HPDE6-E6E7 (cell line): ENCODE measurements around the gene NRP2.

ENCODE experiments used
- DNase-seq: peaks from one replicate; pipeline ENCODE4 v3.0.0; 2011; ENCODE audit warnings: missing footprints; ENCODE audit errors: extremely low spot score

NRP2 gene

GRCh38 chr2:205771666-205772065 is 89.4 kb downstream of the NRP2 start:
- DNase-seq, result no peak

GRCh38 chr2:205772983-205773382 is 90.7 kb downstream of the NRP2 start:
- no peak for DNase-seq

- no peak for DNase-seq
These were observed 91.7 kb downstream of the NRP2 start for GRCh38 chr2:205773989-205774388.

- DNase-seq, result peak; percentile 71
These were observed 93.0 kb downstream of the NRP2 start for GRCh38 chr2:205775097-205775877.

GRCh38 chr2:205776139-205776538 is 93.8 kb downstream of the NRP2 start:
- DNase-seq, result no peak

- no peak for DNase-seq
These were observed 94.4 kb downstream of the NRP2 start for GRCh38 chr2:205776720-205777119.

- DNase-seq, result peak; percentile 17
These were observed 96.1 kb downstream of the NRP2 start for GRCh38 chr2:205778356-205778755.

- no peak for DNase-seq
These were observed 98.3 kb downstream of the NRP2 start for GRCh38 chr2:205780645-205781044.

- DNase-seq, result no peak
These were observed 99.1 kb downstream of the NRP2 start for GRCh38 chr2:205781244-205781931.

- DNase-seq, result no peak
These were observed 100.6 kb downstream of the NRP2 start for GRCh38 chr2:205782941-205783340.

GRCh38 chr2:205783872-205784499 is 101.7 kb downstream of the NRP2 start:
- no peak for DNase-seq

- DNase-seq, result no peak
These were observed 103.4 kb downstream of the NRP2 start for GRCh38 chr2:205785507-205786260.

GRCh38 chr2:205786976-205787375 is 104.7 kb downstream of the NRP2 start:
- no peak for DNase-seq

GRCh38 chr2:205787761-205788160 is 105.5 kb downstream of the NRP2 start:
- no peak for DNase-seq

- DNase-seq, result no peak
These were observed 107.6 kb downstream of the NRP2 start for GRCh38 chr2:205789906-205790305.

GRCh38 chr2:205792908-205793307 is 110.6 kb downstream of the NRP2 start:
- no peak for DNase-seq

- no peak for DNase-seq
These were observed 114.6 kb downstream of the NRP2 start for GRCh38 chr2:205796805-205797313.

GRCh38 chr2:205797866-205798265 is 115.6 kb downstream of the NRP2 start:
- no peak for DNase-seq

- DNase-seq, result no peak
These were observed 117.9 kb downstream of the NRP2 start for GRCh38 chr2:205800224-205800623.

- DNase-seq, result no peak
These were observed 118.5 kb downstream of the NRP2 start for GRCh38 chr2:205800773-205801172.

- DNase-seq, result no peak
These were observed 119.8 kb downstream of the NRP2 start for GRCh38 chr2:205802065-205802464.

- DNase-seq, result no peak
These were observed 120.6 kb downstream of the NRP2 start for GRCh38 chr2:205802941-205803340.
